Ishikawa (cell line): Measurements from ENCODE around the gene UGGT1.

ENCODE experiments used
- CEBPB ChIP-seq: IDR thresholded peaks from 2 replicates; pipeline ENCODE4 v1.6.1; 2012
- CREB1 ChIP-seq: IDR thresholded peaks from 2 replicates; pipeline ENCODE4 v1.6.1; 2012; ENCODE audit warnings: low read depth
- EGR1 ChIP-seq: IDR thresholded peaks from 2 replicates; pipeline ENCODE4 v1.6.1; 2012
- EP300 ChIP-seq: IDR thresholded peaks from 2 replicates; pipeline ENCODE4 v1.6.1; 2012; ENCODE audit warnings: borderline replicate concordance
- FOXM1 ChIP-seq: IDR thresholded peaks from 2 replicates; pipeline ENCODE4 v1.6.1; 2012; ENCODE audit warnings: low read depth, borderline replicate concordance
- NFIC ChIP-seq: IDR thresholded peaks from 2 replicates; pipeline ENCODE4 v1.6.1; 2012
- RAD21 ChIP-seq: IDR thresholded peaks from 2 replicates; pipeline ENCODE4 v1.6.1; 2012; ENCODE audit warnings: low read depth
- REST ChIP-seq: IDR thresholded peaks from 2 replicates; pipeline ENCODE4 v1.6.1; 2012; ENCODE audit warnings: low read depth, mild to moderate bottlenecking
- TAF1 ChIP-seq: IDR thresholded peaks from 2 replicates; pipeline ENCODE4 v1.6.1; 2012; ENCODE audit warnings: low read depth, mild to moderate bottlenecking
- TCF12 ChIP-seq: IDR thresholded peaks from 2 replicates; pipeline ENCODE4 v1.6.1; 2012; ENCODE audit warnings: low read depth
- TEAD4 ChIP-seq: IDR thresholded peaks from 2 replicates; pipeline ENCODE4 v1.6.1; 2012
- YY1 ChIP-seq: IDR thresholded peaks from 2 replicates; pipeline ENCODE4 v1.6.1; 2012; ENCODE audit warnings: low read depth
- TF ChIP-seq, protein P1 (sequence below): IDR thresholded peaks from 2 replicates; pipeline ENCODE4 v1.6.1; 2012
- TF ChIP-seq, protein P2 (sequence below): IDR thresholded peaks from 2 replicates; pipeline ENCODE4 v1.6.1; 2012

The UGGT1 gene

DNA sequence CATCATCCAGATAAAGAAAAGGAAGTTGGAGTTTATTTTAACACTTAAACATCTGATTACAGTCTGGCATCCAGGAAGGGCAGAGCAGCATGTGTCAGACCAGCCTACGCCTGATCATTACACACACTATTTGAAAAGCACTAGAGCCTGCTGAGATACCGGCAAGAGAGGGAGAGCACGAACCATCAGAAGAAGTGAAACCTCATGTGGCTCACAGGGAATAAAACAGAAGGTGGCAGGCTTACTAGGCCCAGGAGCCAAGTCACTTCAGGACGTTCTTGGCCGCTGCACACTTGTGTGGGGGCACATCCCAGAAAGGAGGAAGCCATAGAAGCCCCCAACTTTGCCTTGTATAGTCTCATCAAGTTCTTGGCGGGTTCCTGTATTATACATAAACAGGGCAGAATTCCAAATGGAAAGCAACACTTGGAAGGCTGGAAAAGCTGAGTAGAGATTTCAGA is 105.5 kb downstream of the UGGT1 start:
- TF ChIP-seq, protein P1, sequence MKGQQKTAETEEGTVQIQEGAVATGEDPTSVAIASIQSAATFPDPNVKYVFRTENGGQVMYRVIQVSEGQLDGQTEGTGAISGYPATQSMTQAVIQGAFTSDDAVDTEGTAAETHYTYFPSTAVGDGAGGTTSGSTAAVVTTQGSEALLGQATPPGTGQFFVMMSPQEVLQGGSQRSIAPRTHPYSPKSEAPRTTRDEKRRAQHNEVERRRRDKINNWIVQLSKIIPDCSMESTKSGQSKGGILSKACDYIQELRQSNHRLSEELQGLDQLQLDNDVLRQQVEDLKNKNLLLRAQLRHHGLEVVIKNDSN, result no peak
- no peak for TF ChIP-seq EGR1
- no peak for TF ChIP-seq CREB1
- no peak for TF ChIP-seq RAD21
- TF ChIP-seq TAF1, result no peak

- TF ChIP-seq, protein P1, result no peak
- TF ChIP-seq, protein P2, sequence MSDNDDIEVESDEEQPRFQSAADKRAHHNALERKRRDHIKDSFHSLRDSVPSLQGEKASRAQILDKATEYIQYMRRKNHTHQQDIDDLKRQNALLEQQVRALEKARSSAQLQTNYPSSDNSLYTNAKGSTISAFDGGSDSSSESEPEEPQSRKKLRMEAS, result no peak
- TF ChIP-seq YY1, result no peak
Observed at GRCh38 chr2:128197059-128197458, 106.1 kb downstream of the UGGT1 start.

GRCh38 chr2:128198656-128199055 is 107.7 kb downstream of the UGGT1 start:
- TF ChIP-seq CEBPB (no peak), EGR1 (no peak), FOXM1 (no peak), TEAD4 (no peak), RAD21 (no peak), TCF12 (no peak)

DNA sequence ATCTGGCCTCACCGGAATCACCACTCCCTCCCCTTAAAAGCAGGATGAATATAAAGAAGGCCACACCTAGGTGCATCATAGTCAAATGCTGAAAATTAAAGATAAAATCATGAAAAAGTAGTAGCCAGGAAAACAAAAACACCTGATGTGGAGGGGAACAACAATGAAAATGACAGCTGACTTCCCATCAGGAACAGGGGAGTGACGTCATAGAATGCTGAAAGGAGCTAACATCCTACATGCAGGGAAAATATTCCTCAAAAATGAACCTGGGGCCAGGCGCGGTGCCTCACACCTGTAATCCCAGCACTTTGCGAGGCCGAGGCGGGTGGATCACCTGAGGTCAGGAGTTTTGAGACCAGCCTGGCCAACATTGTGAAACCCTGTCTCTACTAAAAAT is 108.1 kb downstream of the UGGT1 start:
- TF ChIP-seq NFIC (no peak), YY1 (no peak), FOXM1 (no peak), REST (no peak), TAF1 (no peak)
- TF ChIP-seq, protein P1, result no peak

DNA sequence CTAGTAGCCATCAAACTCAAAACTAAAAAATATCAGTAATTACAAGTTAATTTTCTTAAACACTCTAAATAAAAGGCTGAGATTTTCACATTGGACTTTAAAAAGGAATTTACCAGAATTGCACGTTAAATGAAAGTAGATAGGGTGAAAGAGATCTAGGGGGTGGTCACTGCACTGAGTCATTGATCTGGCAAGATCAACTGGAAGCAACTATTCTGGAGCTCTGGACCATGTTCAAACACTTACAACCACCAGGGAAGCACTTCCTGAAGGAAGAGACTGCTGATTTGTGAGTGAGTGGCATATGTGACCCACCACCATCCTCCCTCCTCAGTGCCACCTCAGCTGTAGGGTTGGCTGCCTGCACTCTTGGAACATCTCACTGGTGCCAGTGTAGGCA is 111.8 kb downstream of the UGGT1 start:
- TF ChIP-seq EGR1 (no peak), YY1 (no peak), EP300 (no peak), FOXM1 (no peak), NFIC (no peak), TEAD4 (no peak), REST (no peak), TCF12 (no peak)
- TF ChIP-seq, protein P1, result no peak

DNA sequence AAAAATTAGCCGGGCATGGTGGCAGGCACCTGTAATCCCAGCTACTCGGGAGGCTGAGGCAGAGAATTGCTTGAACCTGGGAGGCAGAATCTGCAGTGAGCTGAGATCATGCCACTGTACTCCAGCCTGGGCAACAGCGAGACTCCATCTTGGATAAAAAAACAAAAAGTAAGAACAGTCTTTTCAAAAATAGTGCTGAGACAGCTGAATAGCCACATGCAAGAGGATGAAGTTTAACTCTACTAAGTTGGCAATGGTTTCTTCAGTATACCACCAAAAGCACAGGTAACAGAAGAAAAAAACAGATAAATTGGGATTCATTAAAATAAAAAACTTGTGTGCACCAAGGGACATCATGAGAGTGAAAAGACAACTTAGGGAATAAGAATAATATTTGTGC is 115.2 kb downstream of the UGGT1 start:
- no peak for TF ChIP-seq FOXM1
- TF ChIP-seq TAF1, result no peak
- TF ChIP-seq EGR1, result no peak
- TF ChIP-seq EP300, result no peak
- TF ChIP-seq RAD21, result no peak
- TF ChIP-seq, protein P1, result no peak
- TF ChIP-seq TEAD4, result no peak
- TF ChIP-seq TCF12, result no peak
- no peak for TF ChIP-seq CREB1
- no peak for TF ChIP-seq YY1
- TF ChIP-seq CEBPB, result no peak
- TF ChIP-seq REST, result no peak
- TF ChIP-seq, protein P2, result no peak
- TF ChIP-seq NFIC, result no peak
